Esophagus muscularis mucosa (tissue), 3 donors: ENCODE measurements around the gene MYH10.

Source experiments
- CTCF ChIP-seq, 3 experiments: fragments of 200-600 bp in 2 of 3; fragments of 450-650 bp in 1 of 3; sonication (generic) in 2 of 3; IDR thresholded peaks; one replicate each; pipeline ENCODE4 v1.5.1; 2017 to 2019; ENCODE audit warnings: antibody characterized with exemption in 3 of 3, mild to moderate bottlenecking in 2 of 3, moderate library complexity in 1 of 3
- POLR2A ChIP-seq: fragments of 450-650 bp; IDR thresholded peaks from one replicate; pipeline ENCODE4 v1.6.1; 2017; ENCODE audit warnings: antibody characterized with exemption, moderate library complexity, mild to moderate bottlenecking, low read depth

GRCh38 chr17:8439681-8440080, 190.8 kb downstream of the MYH10 start:
- TF ChIP-seq CTCF (IDR thresholded peaks at IDR 0.05) (no peak), POLR2A (no peak)
